K562 (cell line): ENCODE results near the gene KCNH2. TPM values are rescaled to one million over a fixed set of nuclear protein-coding genes. Genes with fewer than 3 reads are reported as not detected.

Experiments
- CGGBP1 ChIP-seq: fragments of 250-450 bp; sonication (Bioruptor Pico); IDR thresholded peaks from 2 replicates; pipeline ENCODE4 v1.9.0; 2021; ENCODE audit warnings: mild to moderate bottlenecking
- CTBP1 ChIP-seq: fragments of 450-650 bp; IDR thresholded peaks from 2 replicates; pipeline ENCODE4 v1.6.1; 2016; ENCODE audit warnings: borderline replicate concordance
- EGR1 ChIP-seq: fragments of 450-650 bp; conservative IDR thresholded peaks from 2 replicates; pipeline ENCODE4 v1.6.1; 2017; ENCODE audit warnings: mild to moderate bottlenecking
- ETS2 ChIP-seq: IDR thresholded peaks from 2 replicates; pipeline ENCODE4 v1.6.1; 2016; ENCODE audit warnings: borderline replicate concordance, missing genetic modification characterization, mild to moderate bottlenecking, moderate library complexity, missing compliant biosample characterization; ENCODE audit not compliant: poor library complexity, severe bottlenecking
- FOXM1 ChIP-seq, 2 experiments: fragments of 450-650 bp in 1 of 2; sonication (generic) in 1 of 2; formaldehyde crosslinking in 1 of 2; IDR thresholded peaks; 2 replicates each; pipeline versions ENCODE4 v1.6.1 to v1.9.0; 2017 to 2022; ENCODE audit warnings: low read depth in 2 of 2, mild to moderate bottlenecking in 2 of 2, missing genetic modification reagents in 1 of 2, moderate library complexity in 1 of 2
- GABPB2 ChIP-seq: fragments of 250-450 bp; sonication (Bioruptor Pico); conservative IDR thresholded peaks from 2 replicates; pipeline ENCODE4 v1.5.1; 2021; ENCODE audit warnings: mild to moderate bottlenecking
- HDAC3 ChIP-seq: fragments of 450-650 bp; IDR thresholded peaks from 2 replicates; pipeline ENCODE4 v1.6.1; 2018; ENCODE audit warnings: borderline replicate concordance, mild to moderate bottlenecking, moderate library complexity; ENCODE audit not compliant: partially characterized antibody
- KDM2B ChIP-seq: fragments of 250-450 bp; sonication (Bioruptor Pico); IDR thresholded peaks from 2 replicates; pipeline ENCODE4 v1.8.0; 2021; ENCODE audit warnings: mild to moderate bottlenecking, moderate library complexity
- NFATC3 ChIP-seq: fragments of 450-650 bp; IDR thresholded peaks from 2 replicates; pipeline ENCODE4 v1.6.1; 2017; ENCODE audit warnings: mild to moderate bottlenecking
- NFYB ChIP-seq: IDR thresholded peaks from 2 replicates; pipeline ENCODE4 v1.6.1; 2011; ENCODE audit warnings: mild to moderate bottlenecking, moderate library complexity; ENCODE audit not compliant: insufficient read length; ENCODE audit errors: extremely low read depth
- PTRF ChIP-seq: fragments of 450-650 bp; IDR thresholded peaks from 2 replicates; pipeline ENCODE4 v1.6.1; 2016; ENCODE audit warnings: mild to moderate bottlenecking, missing genetic modification characterization, missing compliant biosample characterization
- RAD51 ChIP-seq: fragments of 450-650 bp; IDR thresholded peaks from 2 replicates; pipeline ENCODE4 v1.7.1; 2016; ENCODE audit warnings: low read depth, mild to moderate bottlenecking, borderline replicate concordance
- RREB1 ChIP-seq: fragments of 250-450 bp; sonication (Bioruptor Pico); IDR thresholded peaks from 2 replicates; pipeline ENCODE4 v1.4.0; 2020
- SP1 ChIP-seq: sonication (generic); formaldehyde crosslinking; IDR thresholded peaks from 2 replicates; pipeline ENCODE4 v1.8.1; 2022; ENCODE audit warnings: mild to moderate bottlenecking, missing genetic modification reagents
- TEAD2 ChIP-seq: fragments of 450-650 bp; IDR thresholded peaks from 2 replicates; pipeline ENCODE4 v1.6.1; 2016; ENCODE audit warnings: missing genetic modification characterization, control low read depth, missing compliant biosample characterization
- TGIF2 ChIP-seq: sonication (generic); formaldehyde crosslinking; IDR thresholded peaks from 2 replicates; pipeline ENCODE4 v1.8.1; 2022; ENCODE audit warnings: mild to moderate bottlenecking, missing genetic modification reagents, moderate library complexity
- ZKSCAN1 ChIP-seq: fragments of 150-350 bp; IDR thresholded peaks from 2 replicates; pipeline ENCODE4 v1.6.1; 2016; ENCODE audit warnings: low read depth, low read length
- ZNF175 ChIP-seq: fragments of 200-800 bp; sonication (Bioruptor generic); IDR thresholded peaks from 2 replicates; pipeline ENCODE4 v1.6.1; 2016; ENCODE audit warnings: low read depth, mild to moderate bottlenecking, missing genetic modification characterization, missing compliant biosample characterization
- ZNF695 ChIP-seq: fragments of 450-650 bp; formaldehyde crosslinking; IDR thresholded peaks from 2 replicates; pipeline ENCODE4 v1.4.0; 2020; ENCODE audit warnings: mild to moderate bottlenecking, moderate library complexity
- ZNF740 ChIP-seq, 3 experiments: fragments of 200-800 bp in 1 of 3; sonication (Bioruptor generic) in 1 of 3; sonication (generic) in 1 of 3; formaldehyde crosslinking in 1 of 3; IDR thresholded peaks; 2 replicates each; pipeline versions ENCODE4 v1.6.1 to v1.8.0; 2016 to 2022; ENCODE audit warnings: mild to moderate bottlenecking in 2 of 3, missing compliant biosample characterization in 2 of 3, missing genetic modification characterization in 2 of 3, missing genetic modification reagents in 1 of 3
- ZNF764 ChIP-seq: fragments of 250-450 bp; sonication (Bioruptor Pico); IDR thresholded peaks from 2 replicates; pipeline ENCODE4 v1.4.0; 2020; ENCODE audit warnings: low read depth, mild to moderate bottlenecking, moderate library complexity
- polyA plus RNA-seq, 8 experiments: library from polyadenylated mRNA; depleted of rRNA in 4 of 8; stranded (reverse) in 5 of 8; unstranded in 3 of 8; fragments of >200 nt; fragmentation: Nextera tagmentation in 2 of 8; fragmentation: Illumina TruSeq in 1 of 8; extraction: Ambion mirVana in 2 of 8; extraction: Trizol in 1 of 8; gene quantifications; 2 replicates each; pipeline versions ENCODE4 v1.2.1 to v1.2.3, GENCODE V29; 2011 to 2014; ENCODE audit warnings: inconsistent platforms in 1 of 8, missing spikeins in 1 of 8
- total RNA-seq, 7 experiments: library from RNA; depleted of rRNA in 6 of 7; stranded (reverse); fragments of >200 nt in 6 of 7; fragmentation: Illumina TruSeq in 2 of 7; extraction: Trizol in 2 of 7; gene quantifications; 2 replicates each; pipeline versions ENCODE4 v1.2.1 to v1.2.3, GENCODE V29; 2011 to 2021; ENCODE audit warnings: low replicate concordance in 1 of 7

Gene KCNH2
- total and polyA plus RNA-seq, 9 of the 15 experiments (the other 6 are each of a cell fraction or from before 2014, with no cell fraction given), result 18.1 to 368 (median 218) TPM

GRCh38 chr7:151010307-151011096, 32.4 kb upstream of the KCNH2 start (continued):
- TF ChIP-seq ETS2 (tag) (no peak), NFYB (no peak), RAD51 (no peak), ZNF764 (CRISPR knock-in tag) (no peak), CGGBP1 (CRISPR knock-in tag) (no peak), PTRF (no peak), SP1 (CRISPR knock-in tag) (peak; percentile 78), TEAD2 (tag) (no peak), CTBP1 (peak; percentile 52; the same call in 1 of the 2 replicates), ZNF740 (CRISPR knock-in tag; IDR thresholded peaks at IDR 0.05) (no peak), ZNF740 (tag; IDR thresholded peaks at IDR 0.05) (peak in 1 of 2 experiments; percentile 65; a peak in 1 of 4 replicates), NFATC3 (no peak), GABPB2 (CRISPR knock-in tag) (no peak), EGR1 (peak; percentile 37), RREB1 (CRISPR knock-in tag) (no peak), ZNF175 (CRISPR knock-in tag) (no peak), KDM2B (CRISPR knock-in tag) (no peak), ZNF695 (CRISPR knock-in tag) (no peak), HDAC3 (no peak), FOXM1 (IDR thresholded peaks at IDR 0.05; ENCODE audit: low read depth) (peak; percentile 69), FOXM1 (CRISPR knock-in tag; IDR thresholded peaks at IDR 0.05; ENCODE audit: low read depth) (peak; percentile 84; the same call in 1 of the 2 replicates), ZKSCAN1 (no peak), TGIF2 (CRISPR knock-in tag) (no peak)
